PC-3 (cell line): ENCODE results near the gene TBCEL. TPM values are rescaled to one million over a fixed set of nuclear protein-coding genes. Genes with fewer than 3 reads are reported as not detected.
A peak's percentile ranks its signal among the peaks of the same experiment; 100 is the strongest.

ENCODE experiments used
- ATAC-seq: fragments of 200-7000 bp; cut with Tn5 transposase; 2 replicates; pipeline ENCODE4 v1.9.1; 2020; ENCODE audit warnings: mild to moderate bottlenecking, moderate library complexity
- BruUV-seq: library from RNA; stranded (reverse); fragments of 400-500 nt; replicated peaks from 2 replicates; lab custom pipeline; 2021; lab: Mats Ljungman, UMichigan
- CTCF ChIA-PET: fragments of 300-600 bp; sonication (Branson Sonifier 250); formaldehyde crosslinking; loops from one replicate; lab custom pipeline; 2022; ENCODE audit warnings: antibody characterized with exemption; lab: Charles Lee
- POLR2A ChIA-PET: fragments of 300-600 bp; sonication (Branson Sonifier 250); formaldehyde crosslinking; loops from one replicate; lab custom pipeline; 2022; ENCODE audit warnings: antibody characterized with exemption; ENCODE audit not compliant: unreplicated experiment; lab: Charles Lee
- DNase-seq: peaks from one replicate; pipeline ENCODE4 v3.0.0-alpha.2; 2015
- H2AFZ ChIP-seq: fragments of 300-600 bp; sonication (generic); 2 replicates; pipeline ENCODE4 v1.6.0; 2016; ENCODE audit warnings: antibody characterized with exemption, low read length
- H3F3A ChIP-seq: fragments of 300-600 bp; sonication (generic); one replicate; pipeline ENCODE4 v1.6.0; 2017; ENCODE audit warnings: antibody characterized with exemption, low read length, control low read depth, mild to moderate bottlenecking; ENCODE audit not compliant: unreplicated experiment
- H3K27ac ChIP-seq: fragments of 300-600 bp; sonication (generic); 2 replicates; pipeline ENCODE4 v1.5.1; 2016; ENCODE audit warnings: mild to moderate bottlenecking, low read length
- H3K27me3 ChIP-seq: fragments of 300-600 bp; sonication (generic); 2 replicates; pipeline ENCODE4 v1.6.1; 2016; ENCODE audit warnings: low read length, mixed read lengths
- H3K36me3 ChIP-seq: fragments of 300-600 bp; sonication (generic); 2 replicates; pipeline ENCODE4 v1.6.1; 2016; ENCODE audit warnings: low read depth, mixed run types, low read length, mixed read lengths
- H3K4me1 ChIP-seq: fragments of 300-600 bp; sonication (generic); 2 replicates; pipeline ENCODE4 v1.5.1; 2016; ENCODE audit warnings: low read length; ENCODE audit not compliant: insufficient read depth
- H3K4me2 ChIP-seq: fragments of 300-600 bp; sonication (generic); 2 replicates; pipeline ENCODE4 v1.6.0; 2016; ENCODE audit warnings: low read length
- H3K4me3 ChIP-seq: fragments of 300-600 bp; sonication (generic); 2 replicates; pipeline ENCODE4 v1.5.1; 2016; ENCODE audit warnings: mild to moderate bottlenecking, low read length, mixed read lengths
- H3K79me2 ChIP-seq: fragments of 300-600 bp; sonication (generic); 2 replicates; pipeline ENCODE4 v1.6.1; 2017; ENCODE audit warnings: low read length, mixed read lengths
- H3K9ac ChIP-seq: fragments of 300-600 bp; sonication (generic); 2 replicates; pipeline ENCODE4 v1.6.0; 2016; ENCODE audit warnings: mild to moderate bottlenecking, low read length
- H3K9me2 ChIP-seq: fragments of 300-600 bp; sonication (generic); replicated peaks from 2 replicates; pipeline ENCODE4 v1.6.1; 2016; ENCODE audit warnings: mixed run types, low read length, mixed read lengths
- H3K9me3 ChIP-seq: fragments of 300-600 bp; sonication (generic); 2 replicates; pipeline ENCODE4 v1.6.1; 2016; ENCODE audit warnings: low read length, mixed read lengths
- H4K20me1 ChIP-seq: fragments of 300-600 bp; sonication (generic); 2 replicates; pipeline ENCODE4 v1.6.1; 2016; ENCODE audit warnings: low read length, mixed read lengths
- EZH2 ChIP-seq: fragments of 300-600 bp; sonication (generic); IDR thresholded peaks from one replicate; pipeline ENCODE4 v1.6.1; 2017; ENCODE audit warnings: antibody characterized with exemption, mild to moderate bottlenecking, low read length; ENCODE audit not compliant: unreplicated experiment
- EZH2phosphoT487 ChIP-seq: fragments of 300-600 bp; sonication (generic); IDR thresholded peaks from 2 replicates; pipeline ENCODE4 v1.6.1; 2018; ENCODE audit warnings: mild to moderate bottlenecking, antibody characterized with exemption, low read length, borderline replicate concordance
- intact Hi-C: fragments of 100-400 bp; cut with micrococcal nuclease; formaldehyde crosslinking; loops from 2 replicates; pipeline ENCODE4 v1.9.0; 2023
- total RNA-seq: library from RNA; depleted of rRNA; stranded (reverse); fragments of >200 nt; gene quantifications from 2 replicates; pipeline ENCODE4 v1.2.3, GENCODE V29; 2014
- TF ChIP-seq, protein P1 (sequence below): fragments of 300-600 bp; sonication (generic); conservative IDR thresholded peaks from 2 replicates; pipeline ENCODE4 v1.5.1; 2017; ENCODE audit warnings: antibody characterized with exemption, low read depth, mild to moderate bottlenecking, low read length

The TBCEL gene
- total RNA-seq, 1 experiment from 2014 or later = 6.6 TPM

DNA sequence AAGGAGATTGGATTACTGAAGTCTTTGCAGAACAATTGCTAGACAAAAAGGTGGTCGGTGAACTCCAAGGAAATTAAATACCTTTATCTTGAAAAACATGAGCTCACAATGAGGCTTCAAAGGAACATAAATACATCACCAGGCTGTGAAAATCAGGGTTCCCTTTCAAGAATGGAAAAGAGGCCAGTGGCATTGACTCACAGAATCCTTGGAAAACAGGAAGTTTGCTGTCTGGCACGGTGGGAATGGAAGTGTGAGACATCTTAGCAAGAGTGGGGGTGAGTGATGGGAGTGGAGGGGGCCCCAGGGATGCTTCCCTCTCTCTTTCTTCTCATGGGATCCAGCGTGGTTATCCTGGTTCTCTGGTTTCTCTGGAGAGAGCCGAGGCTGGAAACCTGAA lies 48.9 kb upstream of the TBCEL start:
- DNase-seq = no peak
- Histone ChIP-seq H3F3A (no peaks in the 10 kb centered on the region), H3K9ac (no peak overlapping the region), H3K9me3 (no peaks in the 10 kb centered on the region), H3K79me2 (no peaks in the 10 kb centered on the region), H3K27me3 (peaks cover 87% of the 10 kb centered on the region), H3K36me3 (no peaks in the 10 kb centered on the region), H4K20me1 (no peaks in the 10 kb centered on the region), H3K4me1 (no peaks in the 10 kb centered on the region), H3K4me2 (no peak overlapping the region), H3K4me3 (no peak overlapping the region), H3K27ac (no peak overlapping the region), H3K9me2 (no peaks in the 10 kb centered on the region), H2AFZ (no peak overlapping the region)
- TF ChIP-seq, protein P1, sequence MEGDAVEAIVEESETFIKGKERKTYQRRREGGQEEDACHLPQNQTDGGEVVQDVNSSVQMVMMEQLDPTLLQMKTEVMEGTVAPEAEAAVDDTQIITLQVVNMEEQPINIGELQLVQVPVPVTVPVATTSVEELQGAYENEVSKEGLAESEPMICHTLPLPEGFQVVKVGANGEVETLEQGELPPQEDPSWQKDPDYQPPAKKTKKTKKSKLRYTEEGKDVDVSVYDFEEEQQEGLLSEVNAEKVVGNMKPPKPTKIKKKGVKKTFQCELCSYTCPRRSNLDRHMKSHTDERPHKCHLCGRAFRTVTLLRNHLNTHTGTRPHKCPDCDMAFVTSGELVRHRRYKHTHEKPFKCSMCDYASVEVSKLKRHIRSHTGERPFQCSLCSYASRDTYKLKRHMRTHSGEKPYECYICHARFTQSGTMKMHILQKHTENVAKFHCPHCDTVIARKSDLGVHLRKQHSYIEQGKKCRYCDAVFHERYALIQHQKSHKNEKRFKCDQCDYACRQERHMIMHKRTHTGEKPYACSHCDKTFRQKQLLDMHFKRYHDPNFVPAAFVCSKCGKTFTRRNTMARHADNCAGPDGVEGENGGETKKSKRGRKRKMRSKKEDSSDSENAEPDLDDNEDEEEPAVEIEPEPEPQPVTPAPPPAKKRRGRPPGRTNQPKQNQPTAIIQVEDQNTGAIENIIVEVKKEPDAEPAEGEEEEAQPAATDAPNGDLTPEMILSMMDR = no peak
- TF ChIP-seq EZH2 (no peak), EZH2phosphoT487 (no peak)
- CTCF ChIA-PET = no interaction called here
- ATAC-seq = no peak
- POLR2A ChIA-PET = no interaction called here
- intact Hi-C loops = no loop called here
- no TSS peak for BruUV-seq

DNA sequence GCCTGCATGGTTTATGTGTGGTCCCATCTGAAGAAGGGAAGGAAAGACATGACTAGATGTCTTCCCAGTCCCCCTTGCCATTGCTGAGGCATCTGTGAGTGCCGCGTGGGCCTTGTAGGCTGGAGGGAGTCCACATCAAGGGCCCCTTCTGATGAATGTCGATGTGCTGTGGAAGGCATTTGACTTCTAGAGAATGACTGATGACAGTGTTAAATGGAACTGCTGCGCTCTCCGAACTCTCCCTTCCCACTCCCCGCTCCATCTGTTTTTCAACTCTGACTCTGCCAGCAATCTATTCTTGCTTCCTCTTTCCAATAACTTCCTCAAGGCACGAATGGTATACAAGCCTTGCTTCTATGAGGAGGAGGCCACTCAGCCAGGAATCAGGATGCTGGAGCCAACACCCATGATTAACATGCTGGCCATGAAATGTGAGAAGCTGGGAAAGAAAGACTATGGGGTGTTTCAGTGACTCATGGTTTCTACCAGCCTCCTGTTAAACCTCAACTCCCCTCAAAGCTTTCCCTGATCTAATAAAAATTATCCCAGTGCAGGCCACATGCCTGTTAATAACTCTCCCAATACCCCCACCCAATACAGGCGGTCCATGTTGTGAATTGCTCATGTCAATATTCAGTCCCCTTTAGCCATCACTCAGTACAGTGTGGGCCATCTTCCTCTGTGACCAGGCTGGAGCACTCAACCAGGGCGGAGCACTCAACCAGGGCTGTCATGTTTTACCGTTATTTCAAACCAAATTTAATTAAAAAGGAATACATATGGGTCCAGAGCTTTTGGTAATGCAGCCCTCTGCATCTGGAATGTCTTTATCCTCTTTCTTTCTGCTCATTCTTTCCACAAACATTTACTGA lies 46.4 kb upstream of the TBCEL start:
- Histone ChIP-seq H3F3A (no peaks in the 10 kb centered on the region), H3K4me3 (no peak overlapping the region), H2AFZ (no peak overlapping the region), H3K4me1 (no peaks in the 10 kb centered on the region), H3K79me2 (no peaks in the 10 kb centered on the region), H4K20me1 (no peaks in the 10 kb centered on the region), H3K4me2 (no peak overlapping the region), H3K9me3 (no peaks in the 10 kb centered on the region), H3K9me2 (no peaks in the 10 kb centered on the region), H3K9ac (no peak overlapping the region), H3K36me3 (no peaks in the 10 kb centered on the region), H3K27ac (no peak overlapping the region), H3K27me3 (peaks cover 87% of the 10 kb centered on the region)
- no TSS peak for BruUV-seq
- CTCF ChIA-PET = no interaction called here
- ATAC-seq (no peak), DNase-seq (peak; percentile 32)
- TF ChIP-seq EZH2 = no peak
- TF ChIP-seq EZH2phosphoT487 = no peak
- TF ChIP-seq, protein P1 = no peak
- intact Hi-C loops = no loop called here
- POLR2A ChIA-PET = no interaction called here

DNA sequence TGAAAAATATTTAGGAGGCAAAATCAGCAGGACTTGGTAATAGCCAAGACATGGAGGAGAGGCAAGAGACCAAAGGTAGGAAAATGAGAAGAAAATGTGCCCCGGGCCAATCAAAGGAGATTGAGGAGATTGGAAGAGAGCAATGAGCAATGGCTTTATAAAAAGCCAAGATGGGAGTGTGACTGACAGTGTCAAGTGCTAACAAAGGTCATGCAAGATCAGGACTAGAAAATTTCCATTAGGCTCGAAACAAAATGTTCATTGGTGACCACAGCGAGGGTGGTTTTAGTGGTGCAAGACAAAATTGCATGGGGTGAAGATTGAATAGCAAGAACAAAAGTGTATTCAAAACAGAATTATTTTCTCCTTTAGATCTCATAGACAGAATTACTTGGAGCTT lies 45.2 kb upstream of the TBCEL start:
- H3K9me2 ChIP-seq = no peaks in the 10 kb centered on the region
- TF ChIP-seq, protein P1 = no peak
- DNase-seq = no peak
- H3K9me3 ChIP-seq = no peaks in the 10 kb centered on the region
- H3K27me3 ChIP-seq = peaks cover 87% of the 10 kb centered on the region
- no peak overlapping the region for H3K4me2 ChIP-seq
- ATAC-seq = no peak
- no peaks in the 10 kb centered on the region for H3K36me3 ChIP-seq
- H3K27ac ChIP-seq = no peak overlapping the region
- no peaks in the 10 kb centered on the region for H4K20me1 ChIP-seq
- POLR2A ChIA-PET = no interaction called here
- no peak overlapping the region for H3K9ac ChIP-seq
- no peaks in the 10 kb centered on the region for H3F3A ChIP-seq
- H2AFZ ChIP-seq = no peak overlapping the region
- intact Hi-C loops = no loop called here
- BruUV-seq = no TSS peak
- no peaks in the 10 kb centered on the region for H3K4me1 ChIP-seq
- no peak overlapping the region for H3K4me3 ChIP-seq
- CTCF ChIA-PET = no interaction called here
- no peaks in the 10 kb centered on the region for H3K79me2 ChIP-seq
